Activated B cell treated with CpG ODN at 0.5 μM for 24 hours (primary cell): ENCODE measurements around the gene SKAP2. TPM values are rescaled to one million over a fixed set of nuclear protein-coding genes. Genes with fewer than 3 reads are reported as not detected.

Source experiments
- ATAC-seq: fragments of 200-7000 bp; cut with Tn5 transposase; one replicate; pipeline ENCODE4 v1.10.0; 2021; ENCODE audit warnings: low read depth, mild to moderate bottlenecking, moderate library complexity
- CTCF ChIA-PET: fragments of 350-600 bp; sonication (Branson Sonifier 250); formaldehyde crosslinking; loops from one replicate; lab custom pipeline; 2021; ENCODE audit warnings: antibody characterized with exemption; lab: Charles Lee
- POLR2A ChIA-PET: fragments of 350-600 bp; sonication (Branson Sonifier 250); formaldehyde crosslinking; loops from one replicate; lab custom pipeline; 2021; ENCODE audit warnings: antibody characterized with exemption; lab: Charles Lee
- DNase-seq: peaks from one replicate; pipeline ENCODE4 v3.0.0; 2022
- H3K27ac Mint-ChIP-seq: one replicate; pipeline ENCODE4 v1.8.0; 2020; ENCODE audit warnings: mixed read lengths
- H3K27me3 Mint-ChIP-seq: one replicate; pipeline ENCODE4 v1.8.0; 2021; ENCODE audit warnings: mixed read lengths
- H3K36me3 Mint-ChIP-seq: one replicate; pipeline ENCODE4 v1.8.0; 2021; ENCODE audit warnings: low read depth, mixed read lengths
- H3K4me1 Mint-ChIP-seq: one replicate; pipeline ENCODE4 v1.8.0; 2021; ENCODE audit warnings: mixed read lengths
- H3K4me3 Mint-ChIP-seq: one replicate; pipeline ENCODE4 v1.8.0; 2020; ENCODE audit warnings: mild to moderate bottlenecking, mixed read lengths
- H3K9me3 Mint-ChIP-seq: one replicate; pipeline ENCODE4 v1.8.0; 2020; ENCODE audit warnings: mixed read lengths
- CTCF ChIP-seq: fragments of 200-600 bp; IDR thresholded peaks from one replicate; pipeline ENCODE4 v1.8.0; 2022; ENCODE audit warnings: antibody characterized with exemption, mild to moderate bottlenecking
- intact Hi-C: fragments of 100-400 bp; cut with micrococcal nuclease; formaldehyde crosslinking; loops from one replicate; pipeline ENCODE4 v1.15.1; 2024
- total RNA-seq: library from RNA; stranded (reverse); gene quantifications from 2 replicates; pipeline ENCODE4 v1.2.3, GENCODE V29; 2022

Gene SKAP2
- total RNA-seq, 1 donor from 2014 or later = 75.6 TPM

- H3K4me1 Mint-ChIP-seq = no peaks in the 10 kb centered on the region
These were observed 80.3 kb downstream of the SKAP2 start for GRCh38 chr7:26784118-26784517.

GRCh38 chr7:26782501-26782900 lies 81.9 kb downstream of the SKAP2 start:
- Mint-ChIP-seq H3K4me1 (no peaks in the 10 kb centered on the region), H3K27ac (no peak overlapping the region), H3K9me3 (no peaks in the 10 kb centered on the region), H3K4me3 (no peak overlapping the region), H3K27me3 (no peaks in the 10 kb centered on the region), H3K36me3 (peaks cover 31% of the 10 kb centered on the region)
- POLR2A ChIA-PET = no interaction called here
- intact Hi-C loops = no loop called here
- ATAC-seq (no peak), DNase-seq (no peak)
- CTCF ChIA-PET = no interaction called here
- no peak for TF ChIP-seq CTCF

More at GRCh38 chr7:26784118-26784517, 80.3 kb downstream of the SKAP2 start:
- Mint-ChIP-seq H3K27me3 (no peaks in the 10 kb centered on the region), H3K27ac (no peak overlapping the region), H3K9me3 (no peaks in the 10 kb centered on the region), H3K4me3 (no peak overlapping the region), H3K36me3 (peaks cover 32% of the 10 kb centered on the region)
- DNase-seq (no peak), ATAC-seq (no peak)
- ChIA-PET CTCF (interaction anchor here (0.7 kb wide), 1 partner anchor 93 kb away, joined by 3 read pairs; no protein-coding TSS in a partner anchor), POLR2A (no interaction called here)
- TF ChIP-seq CTCF = no peak
- intact Hi-C loops = no loop called here

GRCh38 chr7:26779978-26780595 lies 84.3 kb downstream of the SKAP2 start:
- CTCF ChIA-PET = interaction anchor here (0.6 kb wide), 1 partner anchor 81 kb away, joined by 5 read pairs; no protein-coding TSS in a partner anchor
- intact Hi-C loops = no loop called here
- no peak overlapping the region for H3K4me3 Mint-ChIP-seq
- TF ChIP-seq CTCF = no peak
- POLR2A ChIA-PET = no interaction called here
- no peaks in the 10 kb centered on the region for H3K4me1 Mint-ChIP-seq
- H3K36me3 Mint-ChIP-seq = peaks cover 25% of the 10 kb centered on the region
- ATAC-seq = no peak
- DNase-seq = no peak
- H3K27me3 Mint-ChIP-seq = no peaks in the 10 kb centered on the region
- no peaks in the 10 kb centered on the region for H3K9me3 Mint-ChIP-seq
- no peak overlapping the region for H3K27ac Mint-ChIP-seq

DNA sequence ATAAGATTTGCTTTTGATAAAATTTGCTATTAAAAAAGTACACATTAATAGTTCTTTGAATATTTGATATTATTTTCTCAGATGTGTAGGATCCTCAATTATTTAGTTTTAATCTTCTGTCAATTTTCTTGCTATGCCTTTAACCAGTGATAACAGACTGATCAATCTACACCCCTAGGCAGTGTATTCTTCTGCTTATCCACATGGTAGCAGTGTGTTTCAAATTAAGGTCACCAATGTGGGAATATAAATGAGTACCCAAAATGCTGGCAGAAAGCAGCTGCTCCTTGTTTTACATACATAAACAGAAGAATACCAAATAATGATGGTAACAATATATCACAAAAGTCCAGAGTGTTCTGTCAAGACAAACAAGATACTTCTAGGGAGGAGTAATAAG lies 87.0 kb downstream of the SKAP2 start:
- no peak for TF ChIP-seq CTCF
- Mint-ChIP-seq H3K9me3 (peaks cover 6% of the 10 kb centered on the region), H3K27ac (no peak overlapping the region), H3K27me3 (no peaks in the 10 kb centered on the region), H3K4me1 (no peaks in the 10 kb centered on the region), H3K4me3 (no peak overlapping the region), H3K36me3 (peaks cover 24% of the 10 kb centered on the region)
- POLR2A ChIA-PET = no interaction called here
- DNase-seq (no peak), ATAC-seq (no peak)
- CTCF ChIA-PET = no interaction called here
- intact Hi-C loops = no loop called here

DNA sequence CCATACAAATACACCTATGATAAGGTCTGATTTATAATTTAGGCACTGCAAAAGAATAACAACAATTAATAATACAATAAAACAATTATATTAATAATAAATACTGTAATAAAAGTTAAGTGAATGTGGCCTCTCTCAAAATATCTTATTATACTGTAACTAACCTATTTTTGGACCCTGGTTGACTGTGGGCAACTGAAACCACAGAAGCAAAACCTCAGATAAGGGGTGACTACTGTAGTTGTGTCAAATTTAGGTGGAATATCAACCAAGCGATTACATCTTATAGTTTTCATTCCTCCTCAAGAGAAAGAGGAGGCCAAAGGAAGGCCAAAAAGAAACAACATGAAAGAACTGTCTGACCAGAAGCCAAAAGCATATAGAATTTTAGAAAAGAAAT lies 103.9 kb downstream of the SKAP2 start:
- DNase-seq = no peak
- ChIA-PET POLR2A (no interaction called here), CTCF (no interaction called here)
- Mint-ChIP-seq H3K4me1 (peaks cover 4% of the 10 kb centered on the region), H3K27me3 (no peaks in the 10 kb centered on the region), H3K36me3 (peaks cover 22% of the 10 kb centered on the region), H3K4me3 (no peak overlapping the region), H3K9me3 (peaks cover 2% of the 10 kb centered on the region), H3K27ac (no peak overlapping the region)
- intact Hi-C loops = no loop called here
- ATAC-seq = no peak
- TF ChIP-seq CTCF = no peak
